K562 (cell line): ENCODE results near the gene SRF. TPM values are rescaled to one million over a fixed set of nuclear protein-coding genes. Genes with fewer than 3 reads are reported as not detected.

Source experiments
- ARID1B ChIP-seq: fragments of 450-650 bp; IDR thresholded peaks from 2 replicates; pipeline ENCODE4 v1.6.1; 2016; ENCODE audit warnings: antibody characterized with exemption, mild to moderate bottlenecking, inconsistent platforms
- CBFA2T2 ChIP-seq: fragments of 450-650 bp; conservative IDR thresholded peaks from 2 replicates; pipeline ENCODE4 v1.6.1; 2017; ENCODE audit warnings: mild to moderate bottlenecking
- MYNN ChIP-seq, 2 experiments: sonication (generic); formaldehyde crosslinking in 1 of 2; IDR thresholded peaks; 2 replicates each; pipeline versions ENCODE4 v1.5.0 to v1.6.1; 2016 to 2020; ENCODE audit warnings: antibody characterized with exemption in 1 of 2, missing genetic modification reagents in 1 of 2
- NFRKB ChIP-seq: fragments of 450-650 bp; IDR thresholded peaks from 2 replicates; pipeline ENCODE4 v1.6.1; 2016; ENCODE audit warnings: low read depth
- SOX6 ChIP-seq: fragments of 450-650 bp; IDR thresholded peaks from 2 replicates; pipeline ENCODE4 v1.6.1; 2014; ENCODE audit warnings: mild to moderate bottlenecking
- SREBF2 ChIP-seq: sonication (generic); formaldehyde crosslinking; IDR thresholded peaks from 2 replicates; pipeline ENCODE4 v1.4.0; 2020; ENCODE audit warnings: mild to moderate bottlenecking, missing genetic modification reagents
- ZNF780A ChIP-seq: fragments of 250-450 bp; sonication (Bioruptor Pico); IDR thresholded peaks from 2 replicates; pipeline ENCODE4 v1.5.0; 2021; ENCODE audit warnings: mild to moderate bottlenecking
- polyA plus RNA-seq, 8 experiments: library from polyadenylated mRNA; depleted of rRNA in 4 of 8; stranded (reverse) in 5 of 8; unstranded in 3 of 8; fragments of >200 nt; fragmentation: Nextera tagmentation in 2 of 8; fragmentation: Illumina TruSeq in 1 of 8; extraction: Ambion mirVana in 2 of 8; extraction: Trizol in 1 of 8; gene quantifications; 2 replicates each; pipeline versions ENCODE4 v1.2.1 to v1.2.3, GENCODE V29; 2011 to 2014; ENCODE audit warnings: inconsistent platforms in 1 of 8, missing spikeins in 1 of 8
- total RNA-seq, 7 experiments: library from RNA; depleted of rRNA in 6 of 7; stranded (reverse); fragments of >200 nt in 6 of 7; fragmentation: Illumina TruSeq in 2 of 7; extraction: Trizol in 2 of 7; gene quantifications; 2 replicates each; pipeline versions ENCODE4 v1.2.1 to v1.2.3, GENCODE V29; 2011 to 2021; ENCODE audit warnings: low replicate concordance in 1 of 7
- TF ChIP-seq, protein P1 (sequence below): fragments of 250-450 bp; sonication (Bioruptor Pico); IDR thresholded peaks from 2 replicates; pipeline ENCODE4 v1.5.0; 2021; ENCODE audit warnings: mild to moderate bottlenecking, borderline replicate concordance
- TF ChIP-seq, protein P2 (sequence below): fragments of 250-450 bp; sonication (Bioruptor Pico); IDR thresholded peaks from 2 replicates; pipeline ENCODE4 v1.4.0; 2020; ENCODE audit warnings: mild to moderate bottlenecking, moderate library complexity, borderline replicate concordance
- TF ChIP-seq, protein P3 (sequence below): fragments of 250-450 bp; sonication (Bioruptor Pico); IDR thresholded peaks from 2 replicates; pipeline ENCODE4 v1.8.0; 2022; ENCODE audit warnings: moderate library complexity, mild to moderate bottlenecking, inconsistent platforms
- TF ChIP-seq, protein P4 (sequence below), 3 experiments: fragments of 200-800 bp in 1 of 3; sonication (Bioruptor generic) in 1 of 3; sonication (generic) in 1 of 3; formaldehyde crosslinking in 1 of 3; IDR thresholded peaks; 2 replicates each; pipeline versions ENCODE4 v1.6.1 to v1.8.0; 2016 to 2022; ENCODE audit warnings: mild to moderate bottlenecking in 2 of 3, missing compliant biosample characterization in 2 of 3, missing genetic modification characterization in 2 of 3, missing genetic modification reagents in 1 of 3
- TF ChIP-seq, protein P5 (sequence below): fragments of 450-650 bp; IDR thresholded peaks from 2 replicates; pipeline ENCODE4 v1.6.1; 2018; ENCODE audit not compliant: partially characterized antibody
- TF ChIP-seq, protein P6 (sequence below): conservative IDR thresholded peaks from 2 replicates; pipeline ENCODE4 v1.6.1; 2011; ENCODE audit warnings: low read depth, mild to moderate bottlenecking, low read length; ENCODE audit not compliant: control insufficient read depth

SRF gene
- total and polyA plus RNA-seq, 9 of the 15 experiments (the other 6 are each of a cell fraction or from before 2014, with no cell fraction given), result 2.5 to 37.0 (median 24.6) TPM

DNA sequence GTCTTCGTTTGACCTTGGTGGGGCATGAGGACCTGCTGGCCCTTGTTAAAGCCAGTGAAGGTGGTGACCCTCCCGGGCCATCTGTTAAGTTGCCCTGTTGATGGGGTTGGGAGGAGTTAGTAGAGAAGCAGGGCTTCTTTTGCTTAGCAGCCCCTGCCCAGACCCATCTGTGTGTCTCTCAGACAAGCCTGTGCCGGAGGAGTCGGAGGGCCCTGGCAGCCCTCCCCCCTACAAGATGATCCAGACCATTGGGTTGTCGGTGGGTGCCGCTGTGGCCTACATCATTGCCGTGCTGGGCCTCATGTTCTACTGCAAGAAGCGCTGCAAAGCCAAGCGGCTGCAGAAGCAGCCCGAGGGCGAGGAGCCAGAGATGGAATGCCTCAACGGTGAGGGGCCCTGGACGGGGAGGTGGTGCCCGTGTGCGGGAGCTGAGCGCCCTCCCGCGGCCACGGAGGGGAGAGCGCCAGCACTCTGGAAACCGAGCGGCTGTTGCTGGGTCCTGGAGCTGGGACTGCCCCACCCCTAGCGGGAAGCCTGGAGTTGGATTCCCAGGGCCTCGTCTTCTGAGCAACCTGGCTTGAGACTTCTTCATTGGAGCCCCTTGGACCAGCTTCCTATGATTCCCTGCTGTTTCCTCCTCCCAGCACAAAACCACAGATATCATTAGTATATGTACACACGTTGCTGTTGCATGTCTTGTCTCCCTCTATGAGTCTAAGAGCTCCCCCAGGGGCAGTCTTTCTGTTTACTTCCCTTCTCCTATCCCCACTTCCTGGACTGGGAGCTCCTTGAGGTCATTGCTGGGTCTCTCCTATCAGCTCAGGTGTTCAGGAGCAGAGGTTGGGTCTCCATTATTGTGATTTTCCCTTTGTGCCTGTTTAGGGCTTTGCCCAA is 27.6 kb upstream of the SRF start (continued):
- TF ChIP-seq MYNN (IDR thresholded peaks at IDR 0.05) (peak; percentile 63; the same call in 1 of the 2 replicates), MYNN (CRISPR knock-in tag; IDR thresholded peaks at IDR 0.05) (no peak), CBFA2T2 (no peak), NFRKB (no peak), ARID1B (no peak), SOX6 (peak; percentile 59; the same call in 1 of the 2 replicates), SREBF2 (CRISPR knock-in tag) (no peak), ZNF780A (CRISPR knock-in tag) (no peak)
- TF ChIP-seq, protein P1, sequence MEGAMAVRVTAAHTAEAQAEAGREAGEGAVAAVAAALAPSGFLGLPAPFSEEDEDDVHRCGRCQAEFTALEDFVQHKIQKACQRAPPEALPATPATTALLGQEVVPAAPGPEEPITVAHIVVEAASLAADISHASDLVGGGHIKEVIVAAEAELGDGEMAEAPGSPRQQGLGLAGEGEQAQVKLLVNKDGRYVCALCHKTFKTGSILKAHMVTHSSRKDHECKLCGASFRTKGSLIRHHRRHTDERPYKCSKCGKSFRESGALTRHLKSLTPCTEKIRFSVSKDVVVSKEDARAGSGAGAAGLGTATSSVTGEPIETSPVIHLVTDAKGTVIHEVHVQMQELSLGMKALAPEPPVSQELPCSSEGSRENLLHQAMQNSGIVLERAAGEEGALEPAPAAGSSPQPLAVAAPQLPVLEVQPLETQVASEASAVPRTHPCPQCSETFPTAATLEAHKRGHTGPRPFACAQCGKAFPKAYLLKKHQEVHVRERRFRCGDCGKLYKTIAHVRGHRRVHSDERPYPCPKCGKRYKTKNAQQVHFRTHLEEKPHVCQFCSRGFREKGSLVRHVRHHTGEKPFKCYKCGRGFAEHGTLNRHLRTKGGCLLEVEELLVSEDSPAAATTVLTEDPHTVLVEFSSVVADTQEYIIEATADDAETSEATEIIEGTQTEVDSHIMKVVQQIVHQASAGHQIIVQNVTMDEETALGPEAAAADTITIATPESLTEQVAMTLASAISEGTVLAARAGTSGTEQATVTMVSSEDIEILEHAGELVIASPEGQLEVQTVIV (CRISPR knock-in tag), result no peak
- TF ChIP-seq, protein P2, sequence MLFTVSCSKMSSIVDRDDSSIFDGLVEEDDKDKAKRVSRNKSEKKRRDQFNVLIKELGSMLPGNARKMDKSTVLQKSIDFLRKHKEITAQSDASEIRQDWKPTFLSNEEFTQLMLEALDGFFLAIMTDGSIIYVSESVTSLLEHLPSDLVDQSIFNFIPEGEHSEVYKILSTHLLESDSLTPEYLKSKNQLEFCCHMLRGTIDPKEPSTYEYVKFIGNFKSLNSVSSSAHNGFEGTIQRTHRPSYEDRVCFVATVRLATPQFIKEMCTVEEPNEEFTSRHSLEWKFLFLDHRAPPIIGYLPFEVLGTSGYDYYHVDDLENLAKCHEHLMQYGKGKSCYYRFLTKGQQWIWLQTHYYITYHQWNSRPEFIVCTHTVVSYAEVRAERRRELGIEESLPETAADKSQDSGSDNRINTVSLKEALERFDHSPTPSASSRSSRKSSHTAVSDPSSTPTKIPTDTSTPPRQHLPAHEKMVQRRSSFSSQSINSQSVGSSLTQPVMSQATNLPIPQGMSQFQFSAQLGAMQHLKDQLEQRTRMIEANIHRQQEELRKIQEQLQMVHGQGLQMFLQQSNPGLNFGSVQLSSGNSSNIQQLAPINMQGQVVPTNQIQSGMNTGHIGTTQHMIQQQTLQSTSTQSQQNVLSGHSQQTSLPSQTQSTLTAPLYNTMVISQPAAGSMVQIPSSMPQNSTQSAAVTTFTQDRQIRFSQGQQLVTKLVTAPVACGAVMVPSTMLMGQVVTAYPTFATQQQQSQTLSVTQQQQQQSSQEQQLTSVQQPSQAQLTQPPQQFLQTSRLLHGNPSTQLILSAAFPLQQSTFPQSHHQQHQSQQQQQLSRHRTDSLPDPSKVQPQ (CRISPR knock-in tag), result no peak
- TF ChIP-seq, protein P3, sequence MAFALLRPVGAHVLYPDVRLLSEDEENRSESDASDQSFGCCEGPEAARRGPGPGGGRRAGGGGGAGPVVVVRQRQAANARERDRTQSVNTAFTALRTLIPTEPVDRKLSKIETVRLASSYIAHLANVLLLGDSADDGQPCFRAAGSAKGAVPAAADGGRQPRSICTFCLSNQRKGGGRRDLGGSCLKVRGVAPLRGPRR (CRISPR knock-in tag), result no peak
- TF ChIP-seq, protein P4, sequence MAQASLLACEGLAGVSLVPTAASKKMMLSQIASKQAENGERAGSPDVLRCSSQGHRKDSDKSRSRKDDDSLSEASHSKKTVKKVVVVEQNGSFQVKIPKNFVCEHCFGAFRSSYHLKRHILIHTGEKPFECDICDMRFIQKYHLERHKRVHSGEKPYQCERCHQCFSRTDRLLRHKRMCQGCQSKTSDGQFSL (CRISPR knock-in tag; IDR thresholded peaks at IDR 0.05), result peak; percentile 66; the same call in 1 of the 2 replicates
- TF ChIP-seq, protein P4 (tag; IDR thresholded peaks at IDR 0.05), result no peak
- TF ChIP-seq, protein P5, sequence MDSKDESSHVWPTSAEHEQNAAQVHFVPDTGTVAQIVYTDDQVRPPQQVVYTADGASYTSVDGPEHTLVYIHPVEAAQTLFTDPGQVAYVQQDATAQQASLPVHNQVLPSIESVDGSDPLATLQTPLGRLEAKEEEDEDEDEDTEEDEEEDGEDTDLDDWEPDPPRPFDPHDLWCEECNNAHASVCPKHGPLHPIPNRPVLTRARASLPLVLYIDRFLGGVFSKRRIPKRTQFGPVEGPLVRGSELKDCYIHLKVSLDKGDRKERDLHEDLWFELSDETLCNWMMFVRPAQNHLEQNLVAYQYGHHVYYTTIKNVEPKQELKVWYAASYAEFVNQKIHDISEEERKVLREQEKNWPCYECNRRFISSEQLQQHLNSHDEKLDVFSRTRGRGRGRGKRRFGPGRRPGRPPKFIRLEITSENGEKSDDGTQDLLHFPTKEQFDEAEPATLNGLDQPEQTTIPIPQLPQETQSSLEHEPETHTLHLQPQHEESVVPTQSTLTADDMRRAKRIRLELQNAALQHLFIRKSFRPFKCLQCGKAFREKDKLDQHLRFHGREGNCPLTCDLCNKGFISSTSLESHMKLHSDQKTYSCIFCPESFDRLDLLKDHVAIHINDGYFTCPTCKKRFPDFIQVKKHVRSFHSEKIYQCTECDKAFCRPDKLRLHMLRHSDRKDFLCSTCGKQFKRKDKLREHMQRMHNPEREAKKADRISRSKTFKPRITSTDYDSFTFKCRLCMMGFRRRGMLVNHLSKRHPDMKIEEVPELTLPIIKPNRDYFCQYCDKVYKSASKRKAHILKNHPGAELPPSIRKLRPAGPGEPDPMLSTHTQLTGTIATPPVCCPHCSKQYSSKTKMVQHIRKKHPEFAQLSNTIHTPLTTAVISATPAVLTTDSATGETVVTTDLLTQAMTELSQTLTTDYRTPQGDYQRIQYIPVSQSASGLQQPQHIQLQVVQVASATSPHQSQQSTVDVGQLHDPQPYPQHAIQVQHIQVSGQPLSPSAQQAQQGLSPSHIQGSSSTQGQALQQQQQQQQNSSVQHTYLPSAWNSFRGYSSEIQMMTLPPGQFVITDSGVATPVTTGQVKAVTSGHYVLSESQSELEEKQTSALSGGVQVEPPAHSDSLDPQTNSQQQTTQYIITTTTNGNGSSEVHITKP, result peak; percentile 41
- TF ChIP-seq, protein P6, sequence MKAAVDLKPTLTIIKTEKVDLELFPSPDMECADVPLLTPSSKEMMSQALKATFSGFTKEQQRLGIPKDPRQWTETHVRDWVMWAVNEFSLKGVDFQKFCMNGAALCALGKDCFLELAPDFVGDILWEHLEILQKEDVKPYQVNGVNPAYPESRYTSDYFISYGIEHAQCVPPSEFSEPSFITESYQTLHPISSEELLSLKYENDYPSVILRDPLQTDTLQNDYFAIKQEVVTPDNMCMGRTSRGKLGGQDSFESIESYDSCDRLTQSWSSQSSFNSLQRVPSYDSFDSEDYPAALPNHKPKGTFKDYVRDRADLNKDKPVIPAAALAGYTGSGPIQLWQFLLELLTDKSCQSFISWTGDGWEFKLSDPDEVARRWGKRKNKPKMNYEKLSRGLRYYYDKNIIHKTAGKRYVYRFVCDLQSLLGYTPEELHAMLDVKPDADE, result peak; percentile 70
